Large intestine (tissue), 12 donors: ENCODE data around the gene POLK. TPM values are rescaled to one million over a fixed set of nuclear protein-coding genes. Genes with fewer than 3 reads are reported as not detected.

Source experiments
- DNase-seq, 2 donors: peaks; one replicate each; pipeline versions ENCODE4 v3.0.0 to v3.0.0-alpha.2; 2013
- H3K27ac ChIP-seq: one replicate; pipeline ENCODE4 v1.5.1; 2013; ENCODE audit warnings: low read length
- H3K27me3 ChIP-seq: 2 replicates; pipeline ENCODE4 v1.6.1; 2013; ENCODE audit warnings: low read length; ENCODE audit not compliant: control insufficient read depth, insufficient read depth
- H3K36me3 ChIP-seq: 2 replicates; pipeline ENCODE4 v1.6.1; 2013; ENCODE audit warnings: low read length; ENCODE audit not compliant: control insufficient read depth, insufficient read depth
- H3K4me1 ChIP-seq: one replicate; pipeline ENCODE4 v1.6.1; 2013; ENCODE audit warnings: low read length; ENCODE audit not compliant: control insufficient read depth, insufficient read depth
- H3K4me3 ChIP-seq: one replicate; pipeline ENCODE4 v1.5.1; 2013; ENCODE audit warnings: low read length
- H3K9me3 ChIP-seq: one replicate; pipeline ENCODE4 v1.6.1; 2013; ENCODE audit warnings: mild to moderate bottlenecking, low read depth, low read length, moderate library complexity; ENCODE audit not compliant: control insufficient read depth
- WGBS: methylation state at CpG from one replicate; pipeline ENCODE4 v1.1.5; 2013; ENCODE audit warnings: low lambda C conversion rate; ENCODE audit not compliant: insufficient coverage; 5-methylcytosine and 5-hydroxymethylcytosine counted together
- long read RNA-seq, 11 donors: transcript quantifications; one replicate each; lab custom pipeline, GENCODE V29; 2026
- polyA plus RNA-seq: library from polyadenylated mRNA; unstranded; fragments of 120-200 nt; gene quantifications from one replicate; pipeline ENCODE4 v1.2.1, GENCODE V29; 2013

Gene POLK
- polyA plus RNA-seq, result 18.9 TPM
- long read RNA-seq, donor 1, full-length matches to known transcripts, result 1 of 1 reads
- long read RNA-seq, donor 1, partial matches to known transcripts, result 0 of 1 reads
- long read RNA-seq, donor 1, other reads (novel, unspliced or antisense), result 0 of 1 reads
- long read RNA-seq, donor 2, full-length matches to known transcripts, result 4 of 4 reads
- long read RNA-seq, donor 2, partial matches to known transcripts, result 0 of 4 reads
- long read RNA-seq, donor 2, other reads (novel, unspliced or antisense), result 0 of 4 reads
- long read RNA-seq, donor 3, partial matches to known transcripts, result 5 of 5 reads
- long read RNA-seq, donor 3, other reads (novel, unspliced or antisense), result 0 of 5 reads
- long read RNA-seq, donor 4, result 0 reads
- long read RNA-seq, donor 5, full-length matches to known transcripts, result 3 of 3 reads
- long read RNA-seq, donor 5, partial matches to known transcripts, result 0 of 3 reads
- long read RNA-seq, donor 5, other reads (novel, unspliced or antisense), result 0 of 3 reads
- long read RNA-seq, donor 6, result 0 reads
- long read RNA-seq, donor 7, full-length matches to known transcripts, result 1 of 1 reads
- long read RNA-seq, donor 7, partial matches to known transcripts, result 0 of 1 reads
- long read RNA-seq, donor 7, other reads (novel, unspliced or antisense), result 0 of 1 reads
- long read RNA-seq, donor 8, result 0 reads
- long read RNA-seq, donor 9, result 0 reads
- long read RNA-seq, donor 10, partial matches to known transcripts, result 0 of 1 reads
- long read RNA-seq, donor 10, other reads (novel, unspliced or antisense), result 0 of 1 reads
- long read RNA-seq, donor 11, partial matches to known transcripts, result 0 of 1 reads
- long read RNA-seq, donor 11, other reads (novel, unspliced or antisense), result 0 of 1 reads

DNA sequence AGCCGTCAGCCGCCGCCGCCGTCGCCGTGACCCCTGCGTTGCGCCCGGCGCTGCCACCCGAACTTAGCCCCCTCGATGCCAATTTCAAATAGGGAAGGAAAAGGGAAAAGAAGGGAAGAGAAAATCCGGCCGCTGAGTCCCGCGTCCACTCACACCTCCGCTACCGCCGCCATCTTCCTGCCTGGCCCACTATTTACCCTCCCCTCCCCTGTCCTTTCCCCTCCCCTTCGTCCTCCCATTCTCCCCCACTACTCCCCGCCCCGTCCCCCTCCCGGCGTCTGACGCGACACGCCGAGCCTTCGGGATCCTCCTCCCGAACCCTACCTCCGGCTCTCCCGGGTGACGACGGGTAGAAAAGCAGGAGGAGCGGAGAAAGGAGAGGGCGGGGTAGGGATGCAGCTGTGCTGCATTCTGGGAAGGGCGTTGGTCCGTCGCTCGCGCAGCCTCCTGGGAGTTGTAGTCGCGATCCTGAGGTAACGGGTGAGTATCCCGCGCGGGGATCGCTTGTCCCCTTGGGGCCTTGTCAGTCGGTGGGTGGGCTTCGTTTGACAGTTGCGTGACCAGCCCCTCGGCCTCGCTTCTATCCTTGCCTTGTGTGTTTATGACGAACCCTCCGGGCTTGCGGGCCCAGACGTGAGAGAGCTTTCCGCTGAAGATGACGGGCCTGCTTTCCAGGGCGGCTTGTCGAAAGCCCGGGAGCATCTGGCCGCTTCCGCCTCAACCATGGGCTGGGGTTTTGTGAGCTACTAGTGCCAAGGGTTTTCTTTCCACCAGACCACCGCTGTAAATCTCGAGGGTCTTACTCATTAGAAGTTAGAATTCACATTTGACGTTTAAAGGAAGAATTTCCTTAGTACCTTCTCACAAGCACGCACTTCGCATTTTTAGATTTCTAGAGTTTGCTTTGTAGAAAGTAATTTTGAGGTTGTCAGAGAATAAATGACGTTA, at the start of gene POLK, which contains the start of gene CERT1:
Gene POLK, plus strand, starts transcription at position 457 of the 948 bp plus-strand sequence.
Gene CERT1, minus strand, starts transcription at position 195 of the 948 bp plus-strand sequence. CDS start 422 bp downstream, outside the sequence.
- Histone ChIP-seq H3K27ac (peak within 1 kb of the TSS; percentile 95), H3K27me3 (no peaks in the 10 kb centered on the region), H3K9me3 (no peaks in the 10 kb centered on the region), H3K4me1 (no peaks in the 10 kb centered on the region), H3K4me3 (peak within 1 kb of the TSS; percentile 96), H3K36me3 (no peaks in the 10 kb centered on the region)
- peak; percentile 99 for DNase-seq
- 25% methylated on average over 5 of the region's 71 CpGs for WGBS

GRCh38 chr5:75463726-75464125, 48.0 kb upstream of the POLK start:
- DNase-seq, result no peak
- Histone ChIP-seq H3K4me1 (no peaks in the 10 kb centered on the region), H3K27ac (no peak overlapping the region), H3K4me3 (no peak overlapping the region), H3K27me3 (no peaks in the 10 kb centered on the region), H3K36me3 (peaks cover 3% of the 10 kb centered on the region), H3K9me3 (peaks cover 15% of the 10 kb centered on the region)
- 100% methylated on average over 1 of the region's 2 CpGs for WGBS

DNA sequence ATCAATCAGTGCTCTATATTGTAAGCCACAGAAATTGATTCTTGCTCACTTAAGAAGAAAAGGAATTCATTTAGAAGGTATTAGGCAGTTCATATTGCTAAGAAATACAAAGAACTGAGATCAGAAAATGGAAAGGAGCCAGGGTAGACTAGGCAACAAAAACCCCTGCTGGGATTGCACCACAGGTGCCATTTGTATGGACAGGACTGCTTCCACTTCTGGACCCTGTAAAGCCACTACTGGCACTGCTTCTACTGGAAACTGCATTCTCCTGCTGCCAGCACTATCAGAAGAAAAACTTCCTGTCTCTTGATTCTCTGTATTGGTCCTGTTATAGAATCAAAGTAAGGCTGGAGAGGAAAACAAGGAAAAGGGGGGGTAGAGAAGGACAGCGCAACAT, 46.2 kb upstream of the POLK start:
- Histone ChIP-seq H3K27me3 (no peaks in the 10 kb centered on the region), H3K4me3 (no peak overlapping the region), H3K36me3 (peaks cover 3% of the 10 kb centered on the region), H3K4me1 (no peaks in the 10 kb centered on the region), H3K9me3 (peaks cover 30% of the 10 kb centered on the region), H3K27ac (no peak overlapping the region)
- DNase-seq, result no peak
- no CpG with 5 or more reads among the region's 1 CpG for WGBS

DNA sequence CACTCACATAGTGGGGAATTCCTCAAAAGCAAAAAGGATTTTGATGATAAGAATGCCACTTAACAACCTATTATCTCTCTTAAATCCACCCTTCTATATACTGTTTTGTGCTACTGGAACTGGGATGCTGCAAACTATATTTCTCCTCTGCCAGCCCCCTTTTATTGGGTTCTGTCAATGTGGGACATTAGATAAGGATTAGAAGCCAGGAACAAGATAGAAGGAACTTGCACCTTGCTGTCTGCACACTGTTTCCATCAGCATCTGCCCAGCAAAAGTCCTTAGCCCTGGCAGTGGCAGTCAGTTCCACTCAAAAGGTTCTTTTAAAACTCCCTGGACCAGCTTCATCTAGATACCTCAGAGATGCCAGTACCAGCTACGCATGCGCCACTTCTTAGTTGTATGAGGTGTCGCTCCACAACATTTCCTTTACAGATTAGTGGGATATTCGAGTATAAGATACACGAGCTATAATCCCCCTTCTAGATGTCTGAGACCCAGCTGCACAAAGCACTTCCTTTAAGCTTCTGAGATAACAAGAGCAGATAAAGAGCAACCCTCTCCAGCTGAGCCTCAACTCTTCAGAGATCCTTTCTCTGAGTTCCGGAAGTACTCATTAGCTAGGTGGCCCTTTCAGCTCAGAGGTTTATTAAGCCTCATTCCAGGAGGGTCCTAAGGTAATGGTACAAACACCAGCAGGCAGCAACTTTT, 45.5 kb upstream of the POLK start:
- Histone ChIP-seq H3K27ac (no peak overlapping the region), H3K4me1 (no peaks in the 10 kb centered on the region), H3K36me3 (peaks cover 4% of the 10 kb centered on the region), H3K27me3 (no peaks in the 10 kb centered on the region), H3K4me3 (no peak overlapping the region), H3K9me3 (peaks cover 33% of the 10 kb centered on the region)
- 100% methylated on average over 1 of the region's 6 CpGs for WGBS
- DNase-seq, result no peak

DNA sequence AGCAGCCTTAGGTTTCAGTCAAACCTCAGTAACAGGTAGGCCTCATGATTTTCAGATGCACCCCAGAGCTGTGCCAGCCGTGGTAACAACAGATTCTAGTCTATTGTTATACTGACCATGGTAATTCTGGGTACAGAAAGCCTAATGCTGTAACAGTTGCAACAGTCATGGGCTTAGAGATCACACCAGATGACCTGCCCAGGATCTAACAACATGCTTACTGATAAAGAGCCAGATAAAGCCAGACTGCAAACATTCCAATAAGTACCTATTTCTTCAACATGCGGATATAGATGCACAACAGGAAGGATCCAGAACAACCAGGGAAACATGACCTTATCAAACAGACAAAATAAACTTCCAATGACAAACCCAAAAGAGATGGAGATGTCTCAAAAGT, 43.1 kb upstream of the POLK start:
- WGBS, result 100% methylated on average over 1 of the region's 2 CpGs
- peaks cover 3% of the 10 kb centered on the region for H3K4me1 ChIP-seq
- H3K4me3 ChIP-seq, result no peak overlapping the region
- DNase-seq, result no peak
- H3K27ac ChIP-seq, result no peak overlapping the region
- no peaks in the 10 kb centered on the region for H3K27me3 ChIP-seq
- H3K9me3 ChIP-seq, result peaks cover 29% of the 10 kb centered on the region
- H3K36me3 ChIP-seq, result peaks cover 2% of the 10 kb centered on the region

DNA sequence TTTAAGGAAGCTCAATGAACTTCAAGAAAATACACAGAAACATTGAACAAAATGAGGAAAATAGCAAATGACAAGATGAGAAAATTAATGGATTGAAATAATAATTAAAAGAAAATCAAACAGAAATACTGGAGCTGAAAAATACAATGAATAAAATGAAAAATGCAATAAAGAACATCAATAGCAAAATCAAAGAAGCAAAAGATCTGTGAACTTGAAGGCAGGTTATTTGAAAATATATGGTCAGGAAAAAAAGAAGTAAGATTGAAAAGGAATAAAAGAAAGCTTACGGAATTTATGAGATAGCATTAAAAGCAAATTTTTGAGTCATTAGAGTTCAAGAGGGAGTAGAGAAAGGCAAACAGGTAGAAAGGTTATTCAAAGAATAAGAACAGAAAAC, 42.7 kb upstream of the POLK start:
- peaks cover 29% of the 10 kb centered on the region for H3K9me3 ChIP-seq
- H3K27ac ChIP-seq, result no peak overlapping the region
- 95% methylated on average over 1 of the region's 1 CpG for WGBS
- peaks cover 2% of the 10 kb centered on the region for H3K36me3 ChIP-seq
- H3K27me3 ChIP-seq, result no peaks in the 10 kb centered on the region
- no peak overlapping the region for H3K4me3 ChIP-seq
- H3K4me1 ChIP-seq, result peaks cover 3% of the 10 kb centered on the region
- no peak for DNase-seq

DNA sequence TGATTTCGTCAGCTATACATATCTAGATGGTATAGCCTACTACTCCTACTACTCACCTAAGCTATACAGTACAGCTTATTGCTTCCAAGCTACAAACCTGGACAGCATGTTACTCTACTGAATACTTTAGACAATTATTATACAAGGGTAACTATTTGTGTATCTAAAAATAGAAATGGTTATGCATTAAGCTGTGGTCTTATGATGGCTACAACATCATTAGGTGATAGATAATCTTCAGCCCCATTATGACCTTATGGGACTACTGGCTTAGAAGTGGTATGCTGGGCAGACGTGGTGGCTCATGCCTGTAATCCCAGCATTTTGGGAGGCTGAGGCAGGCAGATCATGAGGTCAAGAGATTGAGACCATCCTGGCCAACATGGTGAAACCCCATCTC, 40.5 kb upstream of the POLK start:
- DNase-seq, result no peak
- Histone ChIP-seq H3K4me1 (peaks cover 3% of the 10 kb centered on the region), H3K36me3 (peaks cover 2% of the 10 kb centered on the region), H3K4me3 (no peak overlapping the region), H3K27ac (no peak overlapping the region), H3K9me3 (peaks cover 29% of the 10 kb centered on the region), H3K27me3 (no peaks in the 10 kb centered on the region)
- WGBS, result no CpG with 5 or more reads among the region's 2 CpGs

DNA sequence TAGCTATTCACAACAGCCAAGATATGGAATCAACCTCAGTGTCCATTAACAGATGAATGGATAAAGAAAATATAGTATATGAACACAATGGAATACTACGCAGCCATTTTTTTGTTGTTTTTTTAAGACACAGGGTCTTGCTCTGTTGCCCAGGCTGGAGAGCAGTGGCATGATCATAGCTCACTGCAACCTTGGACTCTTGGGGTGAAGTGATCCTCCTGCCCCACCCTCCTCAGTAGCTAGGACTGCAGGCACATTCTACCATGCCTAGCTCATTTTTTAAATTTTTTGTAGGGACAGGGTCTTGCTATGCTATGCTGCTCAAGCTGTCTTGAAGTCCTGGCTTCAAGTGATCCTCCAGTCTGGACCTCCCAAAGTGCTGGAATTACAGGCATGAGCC, 38.7 kb upstream of the POLK start:
- Histone ChIP-seq H3K9me3 (peaks cover 22% of the 10 kb centered on the region), H3K27ac (peak overlapping the region; percentile 56), H3K27me3 (no peaks in the 10 kb centered on the region), H3K36me3 (peaks cover 2% of the 10 kb centered on the region), H3K4me1 (peaks cover 3% of the 10 kb centered on the region), H3K4me3 (no peak overlapping the region)
- WGBS, result no CpG with 5 or more reads among the region's 1 CpG
- no peak for DNase-seq

GRCh38 chr5:75473463-75473862, 38.2 kb upstream of the POLK start:
- Histone ChIP-seq H3K4me3 (no peak overlapping the region), H3K4me1 (peaks cover 3% of the 10 kb centered on the region), H3K36me3 (peaks cover 2% of the 10 kb centered on the region), H3K27ac (peak overlapping the region; percentile 56), H3K9me3 (peaks cover 20% of the 10 kb centered on the region), H3K27me3 (no peaks in the 10 kb centered on the region)
- DNase-seq, result peak in 1 of 2 donors; percentile 51
- WGBS, result 88% methylated on average over 1 of the region's 2 CpGs
